ENCODE measurements around the gene CEP128.

CEP128 gene

GRCh38 chr14:80638620-80639515 is 302.7 kb downstream of the CEP128 start:
- no peaks in the 10 kb centered on the region for H3K27me3 ChIP-seq (ENCODE audit: control insufficient read depth, insufficient read depth, low read length)
- H3K27ac ChIP-seq (ENCODE audit: low read depth, low read length) = no peak overlapping the region
- H3K4me3 ChIP-seq (ENCODE audit: low read depth, low read length) = no peak overlapping the region

GRCh38 chr14:80637756-80638619 is 303.6 kb downstream of the CEP128 start:
- no peak overlapping the region for H3K27ac ChIP-seq (ENCODE audit: low read depth, low read length)
- no peak overlapping the region for H3K4me3 ChIP-seq (ENCODE audit: low read depth, low read length)
- H3K9me3 ChIP-seq (ENCODE audit: control insufficient read depth, insufficient read depth, low read depth, low read length) = no peaks in the 10 kb centered on the region
- H3K27me3 ChIP-seq (ENCODE audit: control insufficient read depth, insufficient read depth, low read length) = no peaks in the 10 kb centered on the region
- no peaks in the 10 kb centered on the region for H3K36me3 ChIP-seq (ENCODE audit: control insufficient read depth, insufficient read depth, low read length)
- no peaks in the 10 kb centered on the region for H3K4me1 ChIP-seq (ENCODE audit: control insufficient read depth, insufficient read depth, low read length)
- H3K9ac ChIP-seq (ENCODE audit: low read length) = no peak overlapping the region

More at GRCh38 chr14:80638620-80639515, 302.7 kb downstream of the CEP128 start:
- Histone ChIP-seq H3K9ac (ENCODE audit: low read length) (no peak overlapping the region), H3K4me1 (ENCODE audit: control insufficient read depth, insufficient read depth, low read length) (no peaks in the 10 kb centered on the region), H3K36me3 (ENCODE audit: control insufficient read depth, insufficient read depth, low read length) (no peaks in the 10 kb centered on the region), H3K9me3 (ENCODE audit: control insufficient read depth, insufficient read depth, low read depth, low read length) (no peaks in the 10 kb centered on the region)

GRCh38 chr14:80636071-80636470 is 305.5 kb downstream of the CEP128 start:
- no peak overlapping the region for H3K27ac ChIP-seq (ENCODE audit: low read depth, low read length)

GRCh38 chr14:80634106-80634758 is 307.3 kb downstream of the CEP128 start:
- H3K9ac ChIP-seq (ENCODE audit: low read length) = no peak overlapping the region
- no peak overlapping the region for H3K27ac ChIP-seq (ENCODE audit: low read depth, low read length)
- no peak overlapping the region for H3K4me3 ChIP-seq (ENCODE audit: low read depth, low read length)
- no peaks in the 10 kb centered on the region for H3K27me3 ChIP-seq (ENCODE audit: control insufficient read depth, insufficient read depth, low read length)
- no peaks in the 10 kb centered on the region for H3K4me1 ChIP-seq (ENCODE audit: control insufficient read depth, insufficient read depth, low read length)
- H3K36me3 ChIP-seq (ENCODE audit: control insufficient read depth, insufficient read depth, low read length) = no peaks in the 10 kb centered on the region
- no peaks in the 10 kb centered on the region for H3K9me3 ChIP-seq (ENCODE audit: control insufficient read depth, insufficient read depth, low read depth, low read length)

More at GRCh38 chr14:80636071-80636470, 305.5 kb downstream of the CEP128 start:
- Histone ChIP-seq H3K4me3 (ENCODE audit: low read depth, low read length) (no peak overlapping the region), H3K4me1 (ENCODE audit: control insufficient read depth, insufficient read depth, low read length) (no peaks in the 10 kb centered on the region), H3K9me3 (ENCODE audit: control insufficient read depth, insufficient read depth, low read depth, low read length) (no peaks in the 10 kb centered on the region), H3K27me3 (ENCODE audit: control insufficient read depth, insufficient read depth, low read length) (no peaks in the 10 kb centered on the region), H3K36me3 (ENCODE audit: control insufficient read depth, insufficient read depth, low read length) (no peaks in the 10 kb centered on the region), H3K9ac (ENCODE audit: low read length) (no peak overlapping the region)

- Histone ChIP-seq H3K27ac (ENCODE audit: low read depth, low read length) (no peak overlapping the region), H3K27me3 (ENCODE audit: control insufficient read depth, insufficient read depth, low read length) (no peaks in the 10 kb centered on the region), H3K9me3 (ENCODE audit: control insufficient read depth, insufficient read depth, low read depth, low read length) (no peaks in the 10 kb centered on the region), H3K9ac (ENCODE audit: low read length) (no peak overlapping the region), H3K36me3 (ENCODE audit: control insufficient read depth, insufficient read depth, low read length) (no peaks in the 10 kb centered on the region), H3K4me3 (ENCODE audit: low read depth, low read length) (no peak overlapping the region), H3K4me1 (ENCODE audit: control insufficient read depth, insufficient read depth, low read length) (no peaks in the 10 kb centered on the region)
Observed at GRCh38 chr14:80629606-80630005, 311.9 kb downstream of the CEP128 start.

GRCh38 chr14:80628547-80628946 is 313.0 kb downstream of the CEP128 start:
- Histone ChIP-seq H3K36me3 (ENCODE audit: control insufficient read depth, insufficient read depth, low read length) (no peaks in the 10 kb centered on the region), H3K9ac (ENCODE audit: low read length) (no peak overlapping the region), H3K4me1 (ENCODE audit: control insufficient read depth, insufficient read depth, low read length) (no peaks in the 10 kb centered on the region), H3K9me3 (ENCODE audit: control insufficient read depth, insufficient read depth, low read depth, low read length) (no peaks in the 10 kb centered on the region), H3K27ac (ENCODE audit: low read depth, low read length) (no peak overlapping the region), H3K27me3 (ENCODE audit: control insufficient read depth, insufficient read depth, low read length) (no peaks in the 10 kb centered on the region), H3K4me3 (ENCODE audit: low read depth, low read length) (no peak overlapping the region)

- Histone ChIP-seq H3K27me3 (ENCODE audit: control insufficient read depth, insufficient read depth, low read length) (no peaks in the 10 kb centered on the region), H3K27ac (ENCODE audit: low read depth, low read length) (no peak overlapping the region), H3K4me1 (ENCODE audit: control insufficient read depth, insufficient read depth, low read length) (no peaks in the 10 kb centered on the region), H3K9ac (ENCODE audit: low read length) (no peak overlapping the region), H3K36me3 (ENCODE audit: control insufficient read depth, insufficient read depth, low read length) (no peaks in the 10 kb centered on the region), H3K9me3 (ENCODE audit: control insufficient read depth, insufficient read depth, low read depth, low read length) (no peaks in the 10 kb centered on the region), H3K4me3 (ENCODE audit: low read depth, low read length) (no peak overlapping the region)
Observed at GRCh38 chr14:80627745-80628144, 313.8 kb downstream of the CEP128 start.

GRCh38 chr14:80624581-80624980 is 317.0 kb downstream of the CEP128 start:
- Histone ChIP-seq H3K36me3 (ENCODE audit: control insufficient read depth, insufficient read depth, low read length) (no peaks in the 10 kb centered on the region), H3K4me1 (ENCODE audit: control insufficient read depth, insufficient read depth, low read length) (no peaks in the 10 kb centered on the region), H3K9ac (ENCODE audit: low read length) (no peak overlapping the region), H3K27me3 (ENCODE audit: control insufficient read depth, insufficient read depth, low read length) (no peaks in the 10 kb centered on the region), H3K27ac (ENCODE audit: low read depth, low read length) (no peak overlapping the region), H3K9me3 (ENCODE audit: control insufficient read depth, insufficient read depth, low read depth, low read length) (no peaks in the 10 kb centered on the region), H3K4me3 (ENCODE audit: low read depth, low read length) (no peak overlapping the region)

GRCh38 chr14:80621701-80622100 is 319.8 kb downstream of the CEP128 start:
- Histone ChIP-seq H3K27me3 (ENCODE audit: control insufficient read depth, insufficient read depth, low read length) (no peaks in the 10 kb centered on the region), H3K9ac (ENCODE audit: low read length) (no peak overlapping the region), H3K36me3 (ENCODE audit: control insufficient read depth, insufficient read depth, low read length) (no peaks in the 10 kb centered on the region), H3K9me3 (ENCODE audit: control insufficient read depth, insufficient read depth, low read depth, low read length) (no peaks in the 10 kb centered on the region), H3K4me1 (ENCODE audit: control insufficient read depth, insufficient read depth, low read length) (no peaks in the 10 kb centered on the region), H3K27ac (ENCODE audit: low read depth, low read length) (no peak overlapping the region), H3K4me3 (ENCODE audit: low read depth, low read length) (no peak overlapping the region)

GRCh38 chr14:80620434-80620833 is 321.1 kb downstream of the CEP128 start:
- Histone ChIP-seq H3K4me1 (ENCODE audit: control insufficient read depth, insufficient read depth, low read length) (no peaks in the 10 kb centered on the region), H3K4me3 (ENCODE audit: low read depth, low read length) (no peak overlapping the region), H3K9ac (ENCODE audit: low read length) (no peak overlapping the region), H3K9me3 (ENCODE audit: control insufficient read depth, insufficient read depth, low read depth, low read length) (no peaks in the 10 kb centered on the region), H3K27me3 (ENCODE audit: control insufficient read depth, insufficient read depth, low read length) (no peaks in the 10 kb centered on the region), H3K36me3 (ENCODE audit: control insufficient read depth, insufficient read depth, low read length) (no peaks in the 10 kb centered on the region), H3K27ac (ENCODE audit: low read depth, low read length) (no peak overlapping the region)
